ENCODE measurements around the gene PPP2R5B. TPM values are rescaled to one million over a fixed set of nuclear protein-coding genes. Genes with fewer than 3 reads are reported as not detected.

PPP2R5B gene
- polyA plus RNA-seq, 1 donor from 2014 or later, result 11.4 TPM

DNA sequence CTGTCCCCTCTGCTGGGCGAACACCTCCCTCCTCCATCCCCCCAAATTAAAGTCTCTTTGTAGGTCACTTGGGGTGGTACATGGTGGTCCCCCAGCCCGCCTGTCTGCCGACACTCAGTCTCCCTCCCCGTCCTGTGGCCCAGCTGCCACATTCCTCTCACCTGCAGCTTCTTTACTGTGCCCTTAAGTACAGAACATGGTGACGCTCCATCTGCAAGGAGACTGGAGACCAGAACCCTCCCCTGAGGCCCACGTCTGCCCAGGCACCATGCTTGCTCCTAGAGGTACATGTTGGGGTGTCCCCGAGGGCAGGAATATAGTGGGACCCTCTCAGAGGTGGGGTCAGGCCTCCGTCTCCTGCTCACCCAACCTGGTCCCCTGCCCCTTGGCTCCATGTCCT is 40.5 kb upstream of the PPP2R5B start:
- no peaks in the 10 kb centered on the region for H3K36me3 Mint-ChIP-seq
- peaks cover 2% of the 10 kb centered on the region for H3K27me3 Mint-ChIP-seq
- peaks cover 32 to 36% (median 36%) of the 10 kb centered on the region in 3 donors for H3K4me1 Mint-ChIP-seq
- H3K27ac Mint-ChIP-seq, result peak overlapping the region in 1 of 3 donors; percentile 72
- no peaks in the 10 kb centered on the region for H3K9me3 Mint-ChIP-seq
- peak overlapping the region in 1 of 4 donors; percentile 66 for H3K4me3 Mint-ChIP-seq

- H3K4me1 Mint-ChIP-seq, result peaks cover 17 to 21% (median 20%) of the 10 kb centered on the region in 3 donors
- no peaks in the 10 kb centered on the region for H3K9me3 Mint-ChIP-seq
- peak overlapping the region in 1 of 3 donors; percentile 68 for H3K27ac Mint-ChIP-seq
- H3K27me3 Mint-ChIP-seq, result peaks cover 2% of the 10 kb centered on the region
- no peaks in the 10 kb centered on the region for H3K36me3 Mint-ChIP-seq
- H3K4me3 Mint-ChIP-seq, result peak overlapping the region in 1 of 4 donors; percentile 29
Measured at GRCh38 chr11:64885367-64886286, 38.9 kb upstream of the PPP2R5B start.

GRCh38 chr11:64887234-64887756 is 37.2 kb upstream of the PPP2R5B start:
- H3K9me3 Mint-ChIP-seq, result no peaks in the 10 kb centered on the region
- H3K36me3 Mint-ChIP-seq, result no peaks in the 10 kb centered on the region
- H3K27me3 Mint-ChIP-seq, result no peaks in the 10 kb centered on the region
- H3K4me3 Mint-ChIP-seq, result no peak overlapping the region
- peaks cover 15 to 19% (median 15%) of the 10 kb centered on the region in 3 donors for H3K4me1 Mint-ChIP-seq
- H3K27ac Mint-ChIP-seq, result peak overlapping the region; percentile 20 to 91 (median 74)

DNA sequence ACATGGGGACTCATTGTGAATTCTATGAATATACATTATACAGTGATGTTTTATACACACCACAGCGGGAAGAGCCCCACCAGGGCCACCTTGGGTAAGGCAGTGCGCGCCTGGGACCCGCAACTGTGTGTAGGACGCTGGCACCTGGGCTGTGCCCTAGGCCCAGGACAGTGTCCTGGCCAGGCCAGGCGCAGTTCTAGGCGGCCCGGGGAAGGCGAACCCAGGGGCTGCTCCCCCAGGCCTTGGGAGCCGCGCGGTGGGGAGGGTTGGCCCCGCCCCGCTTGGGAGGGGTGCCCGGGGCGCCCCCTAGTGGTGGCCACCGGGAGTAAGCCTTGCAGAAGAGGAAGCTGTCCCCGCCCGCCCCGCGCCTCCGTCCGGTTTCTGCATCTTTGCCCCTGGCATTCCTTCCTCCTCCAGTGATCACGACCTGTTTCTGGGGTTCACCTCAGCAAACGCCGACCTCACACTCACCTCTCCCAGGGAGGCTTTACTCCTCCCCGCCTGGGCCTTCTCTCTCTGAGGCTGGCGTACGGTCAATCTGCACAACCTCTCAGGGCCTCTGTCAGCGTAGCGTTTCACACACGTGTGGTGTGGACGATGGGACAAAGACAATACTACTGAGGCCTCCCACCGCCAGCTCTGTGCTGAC is 36.6 kb upstream of the PPP2R5B start:
- no peaks in the 10 kb centered on the region for H3K9me3 Mint-ChIP-seq
- peaks cover 15 to 23% (median 15%) of the 10 kb centered on the region in 3 donors for H3K4me1 Mint-ChIP-seq
- H3K27me3 Mint-ChIP-seq, result no peaks in the 10 kb centered on the region
- H3K4me3 Mint-ChIP-seq, result peak overlapping the region; percentile 66 to 97 (median 86)
- peak overlapping the region; percentile 74 to 91 (median 91) for H3K27ac Mint-ChIP-seq
- H3K36me3 Mint-ChIP-seq, result no peaks in the 10 kb centered on the region

DNA sequence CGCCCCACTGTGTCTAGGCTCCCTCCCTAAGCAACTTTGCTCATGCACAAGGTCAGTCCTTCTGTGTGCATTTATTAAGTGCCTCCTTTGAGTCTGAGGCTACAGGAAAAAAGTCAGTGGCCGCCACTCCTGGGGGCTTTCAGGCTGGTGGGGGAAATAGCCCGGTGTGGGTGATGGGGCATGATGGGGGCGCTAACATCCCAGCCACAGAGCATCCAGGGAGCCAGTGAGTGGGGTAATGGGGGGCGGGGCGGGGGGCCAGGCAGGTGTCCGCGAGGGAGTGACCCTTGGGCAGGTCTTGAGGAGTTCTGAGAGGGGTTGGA is 36.1 kb upstream of the PPP2R5B start:
- H3K27ac Mint-ChIP-seq, result peak overlapping the region; percentile 16 to 91 (median 74)
- H3K9me3 Mint-ChIP-seq, result no peaks in the 10 kb centered on the region
- peak overlapping the region; percentile 66 to 97 (median 86) for H3K4me3 Mint-ChIP-seq
- H3K4me1 Mint-ChIP-seq, result peaks cover 14 to 23% (median 15%) of the 10 kb centered on the region in 3 donors
- no peaks in the 10 kb centered on the region for H3K27me3 Mint-ChIP-seq
- H3K36me3 Mint-ChIP-seq, result no peaks in the 10 kb centered on the region

DNA sequence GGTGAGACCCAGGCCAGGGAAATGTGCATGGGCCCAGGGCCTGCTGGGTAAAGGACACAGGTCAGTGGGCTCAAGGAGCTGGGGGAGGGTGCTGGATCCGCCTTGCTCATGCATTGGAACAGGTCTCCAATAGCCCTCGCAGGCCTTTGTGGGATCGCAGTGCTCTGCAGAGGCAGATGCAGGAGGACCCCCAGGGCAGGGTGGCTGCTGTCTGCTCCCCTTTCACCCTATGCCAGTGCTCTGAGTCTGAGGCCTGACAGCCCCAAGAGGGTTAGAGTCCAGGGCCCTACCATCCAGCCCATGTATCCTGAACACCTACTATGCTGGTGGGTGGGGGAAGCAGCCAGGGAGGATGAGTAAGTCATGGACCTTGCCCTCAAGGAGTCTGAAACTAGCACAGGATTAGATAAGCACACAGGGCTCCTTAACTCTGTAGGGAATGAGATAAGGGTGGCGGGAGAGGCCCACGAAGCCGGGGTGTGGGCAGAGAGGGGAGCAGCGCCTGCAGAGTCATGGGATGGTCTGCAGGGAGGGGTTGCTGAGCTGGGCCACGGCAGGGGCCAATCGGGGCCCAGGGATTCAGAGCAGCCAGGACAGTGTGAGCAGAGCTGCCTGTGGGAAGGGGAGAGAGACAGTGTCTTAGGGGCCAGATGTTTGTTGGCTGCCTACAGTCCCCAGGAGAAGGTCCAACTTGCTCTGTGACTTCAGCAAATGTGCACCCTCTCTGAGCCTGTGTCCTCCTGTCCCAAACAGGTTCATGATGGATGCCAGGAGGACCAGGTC is 35.6 kb upstream of the PPP2R5B start:
- H3K9me3 Mint-ChIP-seq, result no peaks in the 10 kb centered on the region
- H3K27me3 Mint-ChIP-seq, result no peaks in the 10 kb centered on the region
- H3K36me3 Mint-ChIP-seq, result no peaks in the 10 kb centered on the region
- peaks cover 14 to 22% (median 15%) of the 10 kb centered on the region in 3 donors for H3K4me1 Mint-ChIP-seq
- H3K27ac Mint-ChIP-seq, result peak overlapping the region in 2 of 3 donors; percentile 16 to 53
- H3K4me3 Mint-ChIP-seq, result peak overlapping the region in 2 of 4 donors; percentile 17 to 28

GRCh38 chr11:64890522-64890939 is 34.0 kb upstream of the PPP2R5B start:
- Mint-ChIP-seq H3K27me3 (no peaks in the 10 kb centered on the region), H3K4me3 (no peak overlapping the region), H3K4me1 (peaks cover 14 to 16% (median 16%) of the 10 kb centered on the region in 3 donors), H3K27ac (no peak overlapping the region), H3K36me3 (no peaks in the 10 kb centered on the region), H3K9me3 (no peaks in the 10 kb centered on the region)

- Mint-ChIP-seq H3K4me3 (no peak overlapping the region), H3K27ac (peak overlapping the region in 1 of 3 donors; percentile 24), H3K4me1 (peaks cover 14 to 16% (median 14%) of the 10 kb centered on the region in 3 donors), H3K27me3 (no peaks in the 10 kb centered on the region), H3K9me3 (no peaks in the 10 kb centered on the region), H3K36me3 (no peaks in the 10 kb centered on the region)
Measured at GRCh38 chr11:64891215-64891848, 33.2 kb upstream of the PPP2R5B start.

DNA sequence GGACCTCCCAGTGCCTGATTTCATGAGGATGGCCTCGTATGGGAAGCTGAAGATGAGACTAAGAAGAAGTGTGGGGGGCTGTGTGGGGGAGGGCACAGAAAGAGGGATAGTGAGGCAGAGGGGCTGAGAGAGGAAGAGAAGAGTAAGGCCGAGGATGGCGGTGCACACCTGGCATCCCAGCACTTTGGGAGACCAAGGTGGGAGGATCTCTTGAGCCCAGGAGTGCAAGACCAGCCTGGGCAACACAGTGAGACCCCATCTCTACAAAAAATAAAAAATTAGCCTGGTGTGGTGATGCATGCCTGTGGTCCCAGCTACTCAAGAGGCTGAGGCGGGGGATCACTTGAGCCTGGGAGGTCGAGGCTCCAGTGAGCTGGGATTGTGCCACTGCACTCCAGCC is 32.6 kb upstream of the PPP2R5B start:
- H3K9me3 Mint-ChIP-seq, result no peaks in the 10 kb centered on the region
- H3K27me3 Mint-ChIP-seq, result no peaks in the 10 kb centered on the region
- peak overlapping the region in 1 of 3 donors; percentile 24 for H3K27ac Mint-ChIP-seq
- peaks cover 14 to 16% (median 14%) of the 10 kb centered on the region in 3 donors for H3K4me1 Mint-ChIP-seq
- no peaks in the 10 kb centered on the region for H3K36me3 Mint-ChIP-seq
- H3K4me3 Mint-ChIP-seq, result no peak overlapping the region

GRCh38 chr11:64892411-64892831 is 32.1 kb upstream of the PPP2R5B start:
- H3K4me1 Mint-ChIP-seq, result peaks cover 11 to 13% (median 13%) of the 10 kb centered on the region in 3 donors
- no peaks in the 10 kb centered on the region for H3K36me3 Mint-ChIP-seq
- no peaks in the 10 kb centered on the region for H3K9me3 Mint-ChIP-seq
- no peaks in the 10 kb centered on the region for H3K27me3 Mint-ChIP-seq
- no peak overlapping the region for H3K4me3 Mint-ChIP-seq
- peak overlapping the region in 1 of 3 donors; percentile 81 for H3K27ac Mint-ChIP-seq

DNA sequence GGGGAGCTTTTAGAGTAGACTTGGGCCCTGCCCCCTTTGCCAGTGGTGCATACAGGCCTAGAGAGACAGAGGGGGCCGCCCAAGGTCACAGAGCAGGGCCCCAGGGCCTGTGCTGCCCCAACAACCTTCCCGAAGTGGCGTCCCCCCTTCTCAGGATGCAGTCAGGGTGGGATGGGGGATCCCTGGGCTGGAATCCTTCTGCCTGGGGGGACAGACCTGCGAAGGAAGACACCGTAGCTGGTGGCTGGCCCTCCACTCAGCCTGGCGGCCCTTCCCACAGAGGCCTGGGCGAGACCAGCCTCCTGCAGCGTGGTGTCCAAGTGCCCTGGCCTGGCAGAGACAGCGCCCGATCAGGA is 31.7 kb upstream of the PPP2R5B start:
- peaks cover 10 to 11% (median 11%) of the 10 kb centered on the region in 3 donors for H3K4me1 Mint-ChIP-seq
- no peak overlapping the region for H3K4me3 Mint-ChIP-seq

DNA sequence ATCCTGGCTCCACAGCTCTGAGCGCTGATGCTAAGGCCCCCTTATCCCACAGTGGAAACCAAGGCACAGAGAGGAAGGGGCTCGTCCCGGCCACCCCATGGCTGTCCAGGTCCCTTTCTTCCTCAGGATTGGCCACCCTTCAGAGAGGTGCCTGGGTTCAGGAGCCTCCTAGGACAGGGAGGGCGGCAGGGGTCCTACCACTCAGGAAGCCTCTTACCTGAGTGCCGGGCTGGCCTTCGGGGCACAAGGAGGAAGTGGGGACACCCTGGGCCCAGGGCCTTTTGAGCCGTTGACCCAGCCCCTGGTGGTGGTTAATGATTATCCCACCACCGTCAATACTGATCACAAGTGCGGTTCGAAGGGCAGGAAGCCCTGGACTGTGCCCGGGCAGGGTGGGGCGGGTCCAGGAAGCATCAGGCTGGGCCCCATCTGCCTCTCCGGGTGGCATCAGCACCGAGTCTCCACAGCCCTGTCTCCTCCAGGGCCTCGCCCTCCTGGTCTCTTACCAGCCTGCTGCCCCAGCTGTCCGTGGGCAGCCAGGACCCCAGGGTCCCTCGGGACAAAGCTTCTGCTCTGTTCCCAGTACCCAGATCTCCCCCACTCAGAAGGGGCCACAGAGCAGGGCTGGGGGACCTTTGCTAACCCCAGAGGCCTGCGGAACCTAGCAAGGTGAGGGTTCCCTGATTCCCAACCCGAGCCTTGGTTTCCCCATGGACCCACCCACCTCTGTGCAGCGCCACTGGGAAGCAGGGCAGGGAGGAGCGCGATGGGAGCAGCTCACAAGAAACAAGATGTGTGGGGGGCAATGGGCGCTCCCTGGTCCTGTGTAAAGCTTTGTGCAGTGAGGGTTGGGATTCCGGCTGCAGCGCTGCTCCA is 31.1 kb upstream of the PPP2R5B start:
- Mint-ChIP-seq H3K36me3 (no peaks in the 10 kb centered on the region), H3K4me3 (no peak overlapping the region), H3K4me1 (peaks cover 6 to 7% (median 6%) of the 10 kb centered on the region in 3 donors), H3K27me3 (no peaks in the 10 kb centered on the region), H3K27ac (no peak overlapping the region), H3K9me3 (no peaks in the 10 kb centered on the region)

More for the DNA sequence above, 31.7 kb upstream of the PPP2R5B start:
- Mint-ChIP-seq H3K27me3 (no peaks in the 10 kb centered on the region), H3K36me3 (no peaks in the 10 kb centered on the region), H3K9me3 (no peaks in the 10 kb centered on the region), H3K27ac (peak overlapping the region in 1 of 3 donors; percentile 81)

GRCh38 chr11:64894070-64894811 is 30.2 kb upstream of the PPP2R5B start:
- H3K27ac Mint-ChIP-seq, result peak overlapping the region in 1 of 3 donors; percentile 91
- peaks cover 6 to 7% (median 6%) of the 10 kb centered on the region in 3 donors for H3K4me1 Mint-ChIP-seq
- H3K36me3 Mint-ChIP-seq, result no peaks in the 10 kb centered on the region
- H3K4me3 Mint-ChIP-seq, result no peak overlapping the region
- H3K9me3 Mint-ChIP-seq, result no peaks in the 10 kb centered on the region
- H3K27me3 Mint-ChIP-seq, result no peaks in the 10 kb centered on the region

All from IgD-negative memory B cell (primary cell).